K562 (cell line): ENCODE results near the gene UBR1. TPM values are rescaled to one million over a fixed set of nuclear protein-coding genes. Genes with fewer than 3 reads are reported as not detected.
A peak's percentile ranks its signal among the peaks of the same experiment; 100 is the strongest.

Source experiments
- ASH1L ChIP-seq: fragments of 450-650 bp; IDR thresholded peaks from 2 replicates; pipeline ENCODE4 v1.6.1; 2018; ENCODE audit warnings: borderline replicate concordance, mild to moderate bottlenecking, low read depth; ENCODE audit not compliant: partially characterized antibody
- CBFB ChIP-seq: sonication (generic); formaldehyde crosslinking; IDR thresholded peaks from 2 replicates; pipeline ENCODE4 v1.4.0; 2020; ENCODE audit warnings: mild to moderate bottlenecking, missing genetic modification reagents
- CBX3 ChIP-seq, 2 experiments: IDR thresholded peaks; 1 replicate in 1 of 2; 2 replicates in 1 of 2; pipeline ENCODE4 v1.6.1; 2012; ENCODE audit warnings: inconsistent platforms in 2 of 2, low read length in 2 of 2, borderline replicate concordance in 1 of 2, control low read depth in 1 of 2
- CREBBP ChIP-seq: IDR thresholded peaks from one replicate; pipeline ENCODE4 v1.6.1; 2012; ENCODE audit warnings: low read depth, mild to moderate bottlenecking, control low read depth, inconsistent platforms, low read length
- DDX20 ChIP-seq: fragments of 450-650 bp; IDR thresholded peaks from 2 replicates; pipeline ENCODE4 v1.6.1; 2016; ENCODE audit warnings: missing genetic modification characterization, low read depth, mild to moderate bottlenecking, missing compliant biosample characterization, moderate library complexity
- POLR2A ChIP-seq: fragments of 450-650 bp; conservative IDR thresholded peaks from 2 replicates; pipeline ENCODE4 v1.6.1; 2016
- POLR2AphosphoS2 ChIP-seq: IDR thresholded peaks from 2 replicates; pipeline ENCODE4 v1.6.1; 2012; ENCODE audit warnings: low read length, improper control_type of control experiment
- SMARCB1 ChIP-seq: IDR thresholded peaks from 2 replicates; pipeline ENCODE4 v1.6.1; 2011; ENCODE audit warnings: improper control_type of control experiment, low read depth; ENCODE audit not compliant: insufficient read length
- SMARCE1 ChIP-seq: fragments of 450-650 bp; IDR thresholded peaks from 2 replicates; pipeline ENCODE4 v1.7.1; 2016; ENCODE audit warnings: mild to moderate bottlenecking
- TBP ChIP-seq: optimal IDR thresholded peaks from 2 replicates; pipeline ENCODE3; 2011; ENCODE audit warnings: low read depth, low read length, improper control_type of control experiment
- U2AF2 ChIP-seq: fragments of 200-400 bp; formaldehyde crosslinking; optimal IDR thresholded peaks from 2 replicates; pipeline ENCODE3; 2017; ENCODE audit warnings: low read depth, mild to moderate bottlenecking, low read length
- XRCC3 ChIP-seq: fragments of 450-650 bp; IDR thresholded peaks from 2 replicates; pipeline ENCODE4 v1.6.1; 2017; ENCODE audit warnings: mild to moderate bottlenecking, moderate library complexity
- YBX1 ChIP-seq: fragments of 450-650 bp; IDR thresholded peaks from 2 replicates; pipeline ENCODE4 v1.7.1; 2016; ENCODE audit warnings: mild to moderate bottlenecking
- ZNF324 ChIP-seq: fragments of 250-450 bp; sonication (Bioruptor Pico); IDR thresholded peaks from 2 replicates; pipeline ENCODE4 v1.4.0; 2020; ENCODE audit warnings: mild to moderate bottlenecking
- polyA plus RNA-seq, 8 experiments: library from polyadenylated mRNA; depleted of rRNA in 4 of 8; stranded (reverse) in 5 of 8; unstranded in 3 of 8; fragments of >200 nt; fragmentation: Nextera tagmentation in 2 of 8; fragmentation: Illumina TruSeq in 1 of 8; extraction: Ambion mirVana in 2 of 8; extraction: Trizol in 1 of 8; gene quantifications; 2 replicates each; pipeline versions ENCODE4 v1.2.1 to v1.2.3, GENCODE V29; 2011 to 2014; ENCODE audit warnings: inconsistent platforms in 1 of 8, missing spikeins in 1 of 8
- total RNA-seq, 7 experiments: library from RNA; depleted of rRNA in 6 of 7; stranded (reverse); fragments of >200 nt in 6 of 7; fragmentation: Illumina TruSeq in 2 of 7; extraction: Trizol in 2 of 7; gene quantifications; 2 replicates each; pipeline versions ENCODE4 v1.2.1 to v1.2.3, GENCODE V29; 2011 to 2021; ENCODE audit warnings: low replicate concordance in 1 of 7
- TF ChIP-seq, protein P1 (sequence below): sonication (generic); formaldehyde crosslinking; IDR thresholded peaks from 2 replicates; pipeline ENCODE4 v1.8.0; 2022; ENCODE audit warnings: mild to moderate bottlenecking, missing genetic modification reagents
- TF ChIP-seq, protein P2 (sequence below), 3 experiments: IDR thresholded peaks in 2 of 3; conservative IDR thresholded peaks in 1 of 3; 2 replicates each; pipeline ENCODE4 v1.5.1; 2011 to 2012; ENCODE audit warnings: low read length in 3 of 3, mild to moderate bottlenecking in 3 of 3, control low read depth in 2 of 3, improper control_type of control experiment in 1 of 3, inconsistent platforms in 1 of 3, low read depth in 1 of 3, mixed read lengths in 1 of 3, moderate library complexity in 1 of 3; ENCODE audit not compliant: insufficient read depth in 2 of 3
- TF ChIP-seq, protein P3 (sequence below): fragments of 250-450 bp; sonication (Bioruptor Pico); IDR thresholded peaks from 2 replicates; pipeline ENCODE4 v1.9.0; 2021; ENCODE audit warnings: mild to moderate bottlenecking, inconsistent platforms
- TF ChIP-seq, protein P4 (sequence below): fragments of 450-650 bp; formaldehyde crosslinking; IDR thresholded peaks from 2 replicates; pipeline ENCODE4 v1.4.0; 2020; ENCODE audit warnings: mild to moderate bottlenecking, mixed read lengths

Gene UBR1
- total and polyA plus RNA-seq, 9 of the 15 experiments (the other 6 are each of a cell fraction or from before 2014, with no cell fraction given): 5.8 to 30.7 (median 15.3) TPM

DNA sequence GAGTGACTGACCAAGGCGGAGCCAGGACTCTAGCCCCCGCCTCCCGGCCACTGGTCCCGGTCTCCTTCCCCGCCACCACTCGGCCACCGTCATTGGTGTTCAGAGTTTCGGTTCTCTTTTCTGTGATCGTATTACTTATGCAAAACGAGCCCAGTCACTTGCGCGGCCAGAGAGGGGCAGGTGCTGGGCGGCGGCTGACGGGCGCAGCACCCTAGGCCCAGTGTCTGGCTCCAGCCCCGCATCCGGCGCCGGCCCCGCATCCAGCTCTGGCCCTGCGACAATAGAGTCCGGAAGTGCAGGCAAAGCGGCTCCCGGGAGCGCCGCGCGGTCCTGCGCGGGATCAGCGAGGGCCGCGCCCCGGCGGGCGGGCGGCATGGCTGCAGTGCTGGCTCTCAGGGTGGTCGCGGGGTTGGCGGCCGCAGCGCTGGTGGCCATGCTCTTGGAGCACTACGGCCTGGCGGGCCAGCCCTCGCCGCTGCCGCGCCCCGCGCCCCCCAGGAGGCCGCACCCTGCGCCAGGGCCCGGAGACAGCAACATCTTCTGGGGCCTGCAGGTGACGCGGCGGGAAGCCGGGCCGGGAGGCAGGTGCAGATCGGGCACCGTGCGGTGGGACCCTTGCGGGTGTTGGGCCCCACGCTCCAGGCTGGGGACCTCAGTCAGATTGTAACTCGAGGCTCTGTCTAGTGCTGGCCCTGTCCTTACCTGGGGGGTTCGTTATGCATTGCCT lies 27.8 kb upstream of the UBR1 start, which contains the start of gene TMEM62 (continued):
- TF ChIP-seq, protein P1, sequence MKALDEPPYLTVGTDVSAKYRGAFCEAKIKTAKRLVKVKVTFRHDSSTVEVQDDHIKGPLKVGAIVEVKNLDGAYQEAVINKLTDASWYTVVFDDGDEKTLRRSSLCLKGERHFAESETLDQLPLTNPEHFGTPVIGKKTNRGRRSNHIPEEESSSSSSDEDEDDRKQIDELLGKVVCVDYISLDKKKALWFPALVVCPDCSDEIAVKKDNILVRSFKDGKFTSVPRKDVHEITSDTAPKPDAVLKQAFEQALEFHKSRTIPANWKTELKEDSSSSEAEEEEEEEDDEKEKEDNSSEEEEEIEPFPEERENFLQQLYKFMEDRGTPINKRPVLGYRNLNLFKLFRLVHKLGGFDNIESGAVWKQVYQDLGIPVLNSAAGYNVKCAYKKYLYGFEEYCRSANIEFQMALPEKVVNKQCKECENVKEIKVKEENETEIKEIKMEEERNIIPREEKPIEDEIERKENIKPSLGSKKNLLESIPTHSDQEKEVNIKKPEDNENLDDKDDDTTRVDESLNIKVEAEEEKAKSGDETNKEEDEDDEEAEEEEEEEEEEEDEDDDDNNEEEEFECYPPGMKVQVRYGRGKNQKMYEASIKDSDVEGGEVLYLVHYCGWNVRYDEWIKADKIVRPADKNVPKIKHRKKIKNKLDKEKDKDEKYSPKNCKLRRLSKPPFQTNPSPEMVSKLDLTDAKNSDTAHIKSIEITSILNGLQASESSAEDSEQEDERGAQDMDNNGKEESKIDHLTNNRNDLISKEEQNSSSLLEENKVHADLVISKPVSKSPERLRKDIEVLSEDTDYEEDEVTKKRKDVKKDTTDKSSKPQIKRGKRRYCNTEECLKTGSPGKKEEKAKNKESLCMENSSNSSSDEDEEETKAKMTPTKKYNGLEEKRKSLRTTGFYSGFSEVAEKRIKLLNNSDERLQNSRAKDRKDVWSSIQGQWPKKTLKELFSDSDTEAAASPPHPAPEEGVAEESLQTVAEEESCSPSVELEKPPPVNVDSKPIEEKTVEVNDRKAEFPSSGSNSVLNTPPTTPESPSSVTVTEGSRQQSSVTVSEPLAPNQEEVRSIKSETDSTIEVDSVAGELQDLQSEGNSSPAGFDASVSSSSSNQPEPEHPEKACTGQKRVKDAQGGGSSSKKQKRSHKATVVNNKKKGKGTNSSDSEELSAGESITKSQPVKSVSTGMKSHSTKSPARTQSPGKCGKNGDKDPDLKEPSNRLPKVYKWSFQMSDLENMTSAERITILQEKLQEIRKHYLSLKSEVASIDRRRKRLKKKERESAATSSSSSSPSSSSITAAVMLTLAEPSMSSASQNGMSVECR (CRISPR knock-in tag): no peak; the same call in 1 of the 2 replicates
- no peak for TF ChIP-seq CREBBP
- no peak for TF ChIP-seq U2AF2
- TF ChIP-seq, protein P2, sequence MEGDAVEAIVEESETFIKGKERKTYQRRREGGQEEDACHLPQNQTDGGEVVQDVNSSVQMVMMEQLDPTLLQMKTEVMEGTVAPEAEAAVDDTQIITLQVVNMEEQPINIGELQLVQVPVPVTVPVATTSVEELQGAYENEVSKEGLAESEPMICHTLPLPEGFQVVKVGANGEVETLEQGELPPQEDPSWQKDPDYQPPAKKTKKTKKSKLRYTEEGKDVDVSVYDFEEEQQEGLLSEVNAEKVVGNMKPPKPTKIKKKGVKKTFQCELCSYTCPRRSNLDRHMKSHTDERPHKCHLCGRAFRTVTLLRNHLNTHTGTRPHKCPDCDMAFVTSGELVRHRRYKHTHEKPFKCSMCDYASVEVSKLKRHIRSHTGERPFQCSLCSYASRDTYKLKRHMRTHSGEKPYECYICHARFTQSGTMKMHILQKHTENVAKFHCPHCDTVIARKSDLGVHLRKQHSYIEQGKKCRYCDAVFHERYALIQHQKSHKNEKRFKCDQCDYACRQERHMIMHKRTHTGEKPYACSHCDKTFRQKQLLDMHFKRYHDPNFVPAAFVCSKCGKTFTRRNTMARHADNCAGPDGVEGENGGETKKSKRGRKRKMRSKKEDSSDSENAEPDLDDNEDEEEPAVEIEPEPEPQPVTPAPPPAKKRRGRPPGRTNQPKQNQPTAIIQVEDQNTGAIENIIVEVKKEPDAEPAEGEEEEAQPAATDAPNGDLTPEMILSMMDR (IDR thresholded peaks at IDR 0.05 in 2 of 3, conservative IDR thresholded peaks at IDR 0.05 in 1 of 3; ENCODE audit: insufficient read depth in 2 of 3, low read depth in 1 of 3, low read length in 3 of 3): no peak
- no peak for TF ChIP-seq POLR2AphosphoS2
- TF ChIP-seq CBFB: no peak
- no peak for TF ChIP-seq CBX3 (IDR thresholded peaks at IDR 0.05; ENCODE audit: borderline replicate concordance in 1 of 2, low read length in 2 of 2)
- TF ChIP-seq XRCC3: no peak
- no peak for TF ChIP-seq ZNF324 (CRISPR knock-in tag)
- TF ChIP-seq POLR2A: peak; percentile 89
- TF ChIP-seq SMARCB1: no peak
- TF ChIP-seq, protein P3, sequence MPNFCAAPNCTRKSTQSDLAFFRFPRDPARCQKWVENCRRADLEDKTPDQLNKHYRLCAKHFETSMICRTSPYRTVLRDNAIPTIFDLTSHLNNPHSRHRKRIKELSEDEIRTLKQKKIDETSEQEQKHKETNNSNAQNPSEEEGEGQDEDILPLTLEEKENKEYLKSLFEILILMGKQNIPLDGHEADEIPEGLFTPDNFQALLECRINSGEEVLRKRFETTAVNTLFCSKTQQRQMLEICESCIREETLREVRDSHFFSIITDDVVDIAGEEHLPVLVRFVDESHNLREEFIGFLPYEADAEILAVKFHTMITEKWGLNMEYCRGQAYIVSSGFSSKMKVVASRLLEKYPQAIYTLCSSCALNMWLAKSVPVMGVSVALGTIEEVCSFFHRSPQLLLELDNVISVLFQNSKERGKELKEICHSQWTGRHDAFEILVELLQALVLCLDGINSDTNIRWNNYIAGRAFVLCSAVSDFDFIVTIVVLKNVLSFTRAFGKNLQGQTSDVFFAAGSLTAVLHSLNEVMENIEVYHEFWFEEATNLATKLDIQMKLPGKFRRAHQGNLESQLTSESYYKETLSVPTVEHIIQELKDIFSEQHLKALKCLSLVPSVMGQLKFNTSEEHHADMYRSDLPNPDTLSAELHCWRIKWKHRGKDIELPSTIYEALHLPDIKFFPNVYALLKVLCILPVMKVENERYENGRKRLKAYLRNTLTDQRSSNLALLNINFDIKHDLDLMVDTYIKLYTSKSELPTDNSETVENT: peak; percentile 28; the same call in 1 of the 2 replicates
- no peak for TF ChIP-seq SMARCE1
- TF ChIP-seq ASH1L: no peak
- TF ChIP-seq, protein P4, sequence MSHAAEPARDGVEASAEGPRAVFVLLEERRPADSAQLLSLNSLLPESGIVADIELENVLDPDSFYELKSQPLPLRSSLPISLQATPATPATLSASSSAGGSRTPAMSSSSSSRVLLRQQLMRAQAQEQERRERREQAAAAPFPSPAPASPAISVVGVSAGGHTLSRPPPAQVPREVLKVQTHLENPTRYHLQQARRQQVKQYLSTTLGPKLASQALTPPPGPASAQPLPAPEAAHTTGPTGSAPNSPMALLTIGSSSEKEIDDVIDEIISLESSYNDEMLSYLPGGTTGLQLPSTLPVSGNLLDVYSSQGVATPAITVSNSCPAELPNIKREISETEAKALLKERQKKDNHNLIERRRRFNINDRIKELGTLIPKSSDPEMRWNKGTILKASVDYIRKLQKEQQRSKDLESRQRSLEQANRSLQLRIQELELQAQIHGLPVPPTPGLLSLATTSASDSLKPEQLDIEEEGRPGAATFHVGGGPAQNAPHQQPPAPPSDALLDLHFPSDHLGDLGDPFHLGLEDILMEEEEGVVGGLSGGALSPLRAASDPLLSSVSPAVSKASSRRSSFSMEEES: no peak
- no peak for TF ChIP-seq YBX1
- TF ChIP-seq TBP: peak; percentile 44
- TF ChIP-seq DDX20 (tag): no peak
